D721Med (cell line): Measurements from ENCODE around the gene TMC3.

Source experiments
- DNase-seq: peaks from one replicate; pipeline ENCODE4 v3.0.0; 2011; ENCODE audit warnings: low spot score; ENCODE audit not compliant: insufficient read length
- FAIRE-seq: peaks from 2 replicates; lab custom pipeline; 2011; peaks lifted over from hg19 to GRCh38; lab: Jason Lieb, UNC
- CTCF ChIP-seq: IDR thresholded peaks from 2 replicates; pipeline ENCODE4 v1.5.1; 2012; ENCODE audit warnings: mild to moderate bottlenecking, control low read depth; ENCODE audit not compliant: insufficient read depth; ENCODE audit errors: missing control alignments

TMC3 gene

GRCh38 chr15:81297147-81297572 lies 76.9 kb downstream of the TMC3 start:
- DNase-seq (no peak), FAIRE-seq (no peak)
- TF ChIP-seq CTCF, result no peak

GRCh38 chr15:81296673-81297072 lies 77.3 kb downstream of the TMC3 start:
- FAIRE-seq (no peak), DNase-seq (no peak)
- no peak for TF ChIP-seq CTCF

GRCh38 chr15:81296186-81296585 lies 77.8 kb downstream of the TMC3 start:
- DNase-seq (no peak), FAIRE-seq (no peak)
- no peak for TF ChIP-seq CTCF

- TF ChIP-seq CTCF, result no peak
- DNase-seq (no peak), FAIRE-seq (no peak)
Observed at GRCh38 chr15:81295486-81296121, 78.4 kb downstream of the TMC3 start.

- TF ChIP-seq CTCF, result no peak
- DNase-seq, result no peak
- no peak for FAIRE-seq
Observed at GRCh38 chr15:81294516-81294880, 79.5 kb downstream of the TMC3 start.

GRCh38 chr15:81293728-81294515 lies 80.1 kb downstream of the TMC3 start:
- DNase-seq (no peak), FAIRE-seq (no peak)
- no peak for TF ChIP-seq CTCF

GRCh38 chr15:81292523-81293001 lies 81.5 kb downstream of the TMC3 start:
- DNase-seq, result no peak
- FAIRE-seq, result no peak
- no peak for TF ChIP-seq CTCF
